Neural progenitor cell (in vitro differentiated cells): ENCODE measurements around the gene SPTBN5. TPM values are rescaled to one million over a fixed set of nuclear protein-coding genes. Genes with fewer than 3 reads are reported as not detected.

ENCODE experiments used
- DNase-seq: peaks from one replicate; pipeline ENCODE4 v3.0.0-alpha.2; 2016; ENCODE audit warnings: low spot score
- H2AFZ ChIP-seq: fragments of 200-600 bp; sonication (generic); replicated peaks from 2 replicates; pipeline ENCODE4 v1.6.1; 2016; ENCODE audit warnings: antibody characterized with exemption
- H3F3A ChIP-seq: fragments of 200-600 bp; sonication (generic); 2 replicates; pipeline ENCODE4 v1.6.1; 2016; ENCODE audit warnings: antibody characterized with exemption, low read depth
- H3K27ac ChIP-seq: fragments of 200-600 bp; sonication (generic); 2 replicates; pipeline ENCODE4 v1.5.1; 2016; ENCODE audit warnings: mild to moderate bottlenecking
- H3K27me3 ChIP-seq: fragments of 200-600 bp; sonication (generic); 2 replicates; pipeline ENCODE4 v1.6.1; 2016; ENCODE audit warnings: mild to moderate bottlenecking, moderate library complexity
- H3K36me3 ChIP-seq: fragments of 200-600 bp; sonication (generic); 2 replicates; pipeline ENCODE4 v1.5.1; 2016
- H3K4me1 ChIP-seq: fragments of 200-600 bp; sonication (generic); 2 replicates; pipeline ENCODE4 v1.6.1; 2016; ENCODE audit warnings: mixed run types
- H3K4me2 ChIP-seq: fragments of 200-600 bp; sonication (generic); 2 replicates; pipeline ENCODE4 v1.6.1; 2016
- H3K4me3 ChIP-seq: fragments of 200-600 bp; sonication (generic); 2 replicates; pipeline ENCODE4 v1.5.1; 2016
- H3K79me2 ChIP-seq: fragments of 200-600 bp; sonication (generic); 2 replicates; pipeline ENCODE4 v1.6.1; 2016; ENCODE audit warnings: low read depth
- H3K9ac ChIP-seq: fragments of 200-600 bp; sonication (generic); 2 replicates; pipeline ENCODE4 v1.6.1; 2016
- H3K9me3 ChIP-seq: fragments of 200-600 bp; sonication (generic); 2 replicates; pipeline ENCODE4 v1.5.1; 2016; ENCODE audit warnings: low read depth
- H4K20me1 ChIP-seq: fragments of 200-600 bp; sonication (generic); 2 replicates; pipeline ENCODE4 v1.6.1; 2016; ENCODE audit warnings: low read depth
- H3K27ac Mint-ChIP-seq: 3 replicates; pipeline ENCODE4 v1.8.0; 2021; ENCODE audit warnings: mixed read lengths
- H3K27me3 Mint-ChIP-seq: 2 replicates; pipeline ENCODE4 v1.8.0; 2022; ENCODE audit warnings: low read depth, mild to moderate bottlenecking, inconsistent platforms, moderate library complexity, mixed read lengths; ENCODE audit not compliant: insufficient read depth
- H3K36me3 Mint-ChIP-seq: 3 replicates; pipeline ENCODE4 v1.8.0; 2021; ENCODE audit warnings: mixed read lengths
- H3K4me1 Mint-ChIP-seq: 3 replicates; pipeline ENCODE4 v1.8.0; 2021; ENCODE audit warnings: mixed read lengths
- H3K4me3 Mint-ChIP-seq: 3 replicates; pipeline ENCODE4 v1.8.0; 2021; ENCODE audit warnings: mild to moderate bottlenecking, moderate library complexity, mixed read lengths
- H3K9me3 Mint-ChIP-seq: 3 replicates; pipeline ENCODE4 v1.8.0; 2020; ENCODE audit warnings: mixed read lengths
- EZH2 ChIP-seq: fragments of 200-600 bp; sonication (generic); IDR thresholded peaks from 2 replicates; pipeline ENCODE4 v1.6.1; 2017; ENCODE audit warnings: antibody characterized with exemption, mild to moderate bottlenecking, moderate library complexity
- EZH2phosphoT487 ChIP-seq: fragments of 200-600 bp; sonication (generic); IDR thresholded peaks from 2 replicates; pipeline ENCODE4 v1.6.1; 2017; ENCODE audit warnings: antibody characterized with exemption
- total RNA-seq: library from RNA; depleted of rRNA; stranded (reverse); fragments of >200 nt; gene quantifications from 2 replicates; pipeline ENCODE4 v1.2.3, GENCODE V29; 2015; ENCODE audit warnings: low replicate concordance
- TF ChIP-seq, protein P1 (sequence below): fragments of 200-600 bp; sonication (generic); IDR thresholded peaks from 2 replicates; pipeline ENCODE4 v1.5.1; 2017; ENCODE audit warnings: antibody characterized with exemption, mild to moderate bottlenecking

Gene SPTBN5
- total RNA-seq, 1 donor from 2014 or later = not detected

DNA sequence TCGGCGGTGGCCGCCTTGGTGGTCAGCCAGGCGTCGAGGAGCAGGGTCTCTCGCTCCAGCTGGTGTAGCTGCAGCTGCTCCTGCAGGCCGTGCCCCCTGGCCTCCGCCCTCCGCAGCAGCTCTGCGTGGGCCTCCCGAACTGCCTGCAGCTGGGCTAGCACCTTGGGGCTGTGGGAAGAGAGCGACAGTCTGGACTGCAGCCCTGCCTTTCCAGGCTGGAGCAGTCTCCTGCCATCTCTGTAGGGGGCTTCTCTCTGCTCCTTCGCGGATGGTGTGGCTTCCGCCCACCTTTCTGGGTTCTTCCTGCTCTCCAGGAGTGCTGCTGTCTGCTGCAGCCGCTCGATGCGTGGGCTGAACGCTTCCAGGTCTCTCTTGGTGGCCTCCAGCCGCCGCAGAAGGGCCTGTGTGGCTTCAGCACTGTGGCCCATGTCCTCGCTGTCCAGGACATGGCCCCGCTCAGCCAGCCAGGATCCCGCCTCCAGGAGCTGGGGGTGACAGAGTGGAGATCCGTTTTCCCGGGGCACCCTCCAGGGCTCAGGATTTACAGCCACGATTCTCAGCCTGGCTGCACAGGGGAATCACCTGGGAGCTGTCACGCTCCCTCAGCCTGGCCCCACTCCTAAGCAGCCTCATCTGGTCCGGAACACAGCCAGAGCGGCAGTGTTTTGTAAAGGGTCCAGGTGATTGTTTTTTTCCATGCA lies 38.4 kb downstream of the SPTBN5 start:
- no peak overlapping the region for H3K27ac ChIP-seq
- H3K4me1 Mint-ChIP-seq = peaks cover 23% of the 10 kb centered on the region

DNA sequence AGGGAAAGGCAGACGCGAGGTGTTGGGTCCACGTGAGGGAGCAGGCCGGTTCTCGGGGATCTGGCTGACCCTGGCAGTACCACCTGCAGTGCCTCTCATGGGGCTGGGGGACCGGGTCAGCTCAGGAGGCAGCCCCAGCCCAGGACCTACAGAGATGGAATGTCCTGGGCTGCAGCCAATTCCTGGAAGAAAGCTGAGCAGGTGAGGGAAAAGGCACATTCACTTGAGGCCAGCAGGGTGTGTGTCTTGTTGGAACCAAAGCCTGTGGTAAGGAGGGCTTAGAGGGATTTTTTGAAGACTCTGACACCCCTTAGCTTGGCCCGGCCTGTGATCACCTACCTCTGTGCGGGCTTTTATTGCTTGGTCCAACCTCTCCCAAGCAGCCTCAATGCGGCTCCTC lies 39.4 kb downstream of the SPTBN5 start:
- peaks cover 7% of the 10 kb centered on the region for H3K4me1 ChIP-seq
- H3F3A ChIP-seq = no peaks in the 10 kb centered on the region
- H3K27ac Mint-ChIP-seq = no peak overlapping the region
- TF ChIP-seq EZH2 (no peak), EZH2phosphoT487 (no peak)
- TF ChIP-seq, protein P1, sequence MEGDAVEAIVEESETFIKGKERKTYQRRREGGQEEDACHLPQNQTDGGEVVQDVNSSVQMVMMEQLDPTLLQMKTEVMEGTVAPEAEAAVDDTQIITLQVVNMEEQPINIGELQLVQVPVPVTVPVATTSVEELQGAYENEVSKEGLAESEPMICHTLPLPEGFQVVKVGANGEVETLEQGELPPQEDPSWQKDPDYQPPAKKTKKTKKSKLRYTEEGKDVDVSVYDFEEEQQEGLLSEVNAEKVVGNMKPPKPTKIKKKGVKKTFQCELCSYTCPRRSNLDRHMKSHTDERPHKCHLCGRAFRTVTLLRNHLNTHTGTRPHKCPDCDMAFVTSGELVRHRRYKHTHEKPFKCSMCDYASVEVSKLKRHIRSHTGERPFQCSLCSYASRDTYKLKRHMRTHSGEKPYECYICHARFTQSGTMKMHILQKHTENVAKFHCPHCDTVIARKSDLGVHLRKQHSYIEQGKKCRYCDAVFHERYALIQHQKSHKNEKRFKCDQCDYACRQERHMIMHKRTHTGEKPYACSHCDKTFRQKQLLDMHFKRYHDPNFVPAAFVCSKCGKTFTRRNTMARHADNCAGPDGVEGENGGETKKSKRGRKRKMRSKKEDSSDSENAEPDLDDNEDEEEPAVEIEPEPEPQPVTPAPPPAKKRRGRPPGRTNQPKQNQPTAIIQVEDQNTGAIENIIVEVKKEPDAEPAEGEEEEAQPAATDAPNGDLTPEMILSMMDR = no peak
- peaks cover 10% of the 10 kb centered on the region for H3K27me3 Mint-ChIP-seq
- H3K36me3 ChIP-seq = no peaks in the 10 kb centered on the region
- H3K4me1 Mint-ChIP-seq = peaks cover 16% of the 10 kb centered on the region
- no peak overlapping the region for H3K4me3 ChIP-seq
- no peak overlapping the region for H3K4me2 ChIP-seq
- no peaks in the 10 kb centered on the region for H3K36me3 Mint-ChIP-seq
- H4K20me1 ChIP-seq = no peaks in the 10 kb centered on the region
- H3K9me3 ChIP-seq = no peaks in the 10 kb centered on the region
- no peaks in the 10 kb centered on the region for H3K9me3 Mint-ChIP-seq
- H3K27me3 ChIP-seq = no peaks in the 10 kb centered on the region
- no peak overlapping the region for H3K27ac ChIP-seq
- H3K4me3 Mint-ChIP-seq = no peak overlapping the region
- no peak overlapping the region for H3K9ac ChIP-seq
- DNase-seq = no peak
- H3K79me2 ChIP-seq = no peaks in the 10 kb centered on the region
- no peak overlapping the region for H2AFZ ChIP-seq

More for the DNA sequence above, 38.4 kb downstream of the SPTBN5 start:
- TF ChIP-seq EZH2 (no peak), EZH2phosphoT487 (no peak)
- TF ChIP-seq, protein P1 = no peak
- Histone ChIP-seq H3K9me3 (no peaks in the 10 kb centered on the region), H3K4me1 (peaks cover 7% of the 10 kb centered on the region), H3F3A (no peaks in the 10 kb centered on the region), H3K4me3 (no peak overlapping the region), H4K20me1 (no peaks in the 10 kb centered on the region), H3K9ac (no peak overlapping the region), H3K79me2 (no peaks in the 10 kb centered on the region), H3K4me2 (no peak overlapping the region), H3K27me3 (no peaks in the 10 kb centered on the region), H2AFZ (peak overlapping the region; percentile 79), H3K36me3 (no peaks in the 10 kb centered on the region)
- Mint-ChIP-seq H3K27me3 (peaks cover 10% of the 10 kb centered on the region), H3K36me3 (no peaks in the 10 kb centered on the region), H3K9me3 (no peaks in the 10 kb centered on the region), H3K4me3 (no peak overlapping the region), H3K27ac (peak overlapping the region; percentile 87)
- DNase-seq = no peak

DNA sequence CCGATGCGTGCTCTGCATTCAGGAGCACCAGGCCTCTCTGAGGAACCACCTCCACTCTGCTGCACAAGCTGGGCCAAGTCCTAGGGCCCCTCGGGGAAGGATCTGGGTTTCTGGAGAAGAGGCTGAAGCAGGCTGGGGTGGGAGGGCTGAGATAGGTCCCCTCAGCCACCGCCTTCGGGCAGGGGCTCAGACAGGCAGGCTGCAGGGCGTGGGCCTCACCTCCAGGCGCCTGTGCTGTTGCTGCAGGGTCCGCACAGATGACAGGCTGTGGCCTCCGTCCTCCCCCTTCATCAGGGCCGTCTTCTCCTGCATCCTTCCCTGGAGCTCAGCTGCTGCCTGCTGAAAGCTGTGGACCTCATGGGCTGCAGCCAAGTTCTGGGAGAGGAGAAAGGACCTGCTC lies 40.0 kb downstream of the SPTBN5 start:
- H4K20me1 ChIP-seq = no peaks in the 10 kb centered on the region

More for the DNA sequence above, 40.0 kb downstream of the SPTBN5 start:
- Histone ChIP-seq H3K36me3 (no peaks in the 10 kb centered on the region), H3K9me3 (no peaks in the 10 kb centered on the region), H3F3A (no peaks in the 10 kb centered on the region), H3K27ac (no peak overlapping the region), H3K27me3 (no peaks in the 10 kb centered on the region), H2AFZ (no peak overlapping the region), H3K4me3 (no peak overlapping the region), H3K4me2 (no peak overlapping the region), H3K4me1 (peaks cover 7% of the 10 kb centered on the region), H3K9ac (no peak overlapping the region), H3K79me2 (no peaks in the 10 kb centered on the region)
- DNase-seq = no peak
- Mint-ChIP-seq H3K27ac (no peak overlapping the region), H3K4me1 (peaks cover 14% of the 10 kb centered on the region), H3K27me3 (peaks cover 8% of the 10 kb centered on the region), H3K9me3 (no peaks in the 10 kb centered on the region), H3K4me3 (peak overlapping the region; percentile 24), H3K36me3 (no peaks in the 10 kb centered on the region)
- TF ChIP-seq EZH2phosphoT487 (no peak), EZH2 (no peak)
- TF ChIP-seq, protein P1 = no peak
